Measurements from ENCODE around the gene CPB2.

Gene CPB2

GRCh38 chr13:46051968-46052318 lies 52.9 kb downstream of the CPB2 start:
- no peak for DNase-seq (ENCODE audit: low spot score)

GRCh38 chr13:46050771-46051170 lies 54.1 kb downstream of the CPB2 start:
- no peak for DNase-seq (ENCODE audit: low spot score)
- no peak for TF ChIP-seq CTCF (IDR thresholded peaks at IDR 0.05; ENCODE audit: extremely low read depth, insufficient read depth, missing control alignments)
- in situ Hi-C loops (cut with MboI; ENCODE audit: low pct_unique_long_range_greater_than_20kb, low sequenced_read_pairs, unreplicated experiment) = no loop called here

More at GRCh38 chr13:46051968-46052318, 52.9 kb downstream of the CPB2 start:
- in situ Hi-C loops (cut with MboI; ENCODE audit: low pct_unique_long_range_greater_than_20kb, low sequenced_read_pairs, unreplicated experiment) = no loop called here
- TF ChIP-seq CTCF (IDR thresholded peaks at IDR 0.05; ENCODE audit: extremely low read depth, insufficient read depth, missing control alignments) = no peak

- in situ Hi-C loops (cut with MboI; ENCODE audit: low pct_unique_long_range_greater_than_20kb, low sequenced_read_pairs, unreplicated experiment) = no loop called here
- DNase-seq (ENCODE audit: low spot score) = no peak
- TF ChIP-seq CTCF (IDR thresholded peaks at IDR 0.05; ENCODE audit: extremely low read depth, insufficient read depth, missing control alignments) = no peak
Measured at GRCh38 chr13:46045424-46045823, 59.4 kb downstream of the CPB2 start.

- DNase-seq (ENCODE audit: low spot score) = no peak
- TF ChIP-seq CTCF (IDR thresholded peaks at IDR 0.05; ENCODE audit: extremely low read depth, insufficient read depth, missing control alignments) = no peak
- in situ Hi-C loops (cut with MboI; ENCODE audit: low pct_unique_long_range_greater_than_20kb, low sequenced_read_pairs, unreplicated experiment) = no loop called here
Measured at GRCh38 chr13:46043647-46044046, 61.2 kb downstream of the CPB2 start.

GRCh38 chr13:46041419-46041839 lies 63.4 kb downstream of the CPB2 start:
- no peak for TF ChIP-seq CTCF (IDR thresholded peaks at IDR 0.05; ENCODE audit: extremely low read depth, insufficient read depth, missing control alignments)
- in situ Hi-C loops (cut with MboI; ENCODE audit: low pct_unique_long_range_greater_than_20kb, low sequenced_read_pairs, unreplicated experiment) = no loop called here
- DNase-seq (ENCODE audit: low spot score) = no peak

- no peak for DNase-seq (ENCODE audit: low spot score)
- no peak for TF ChIP-seq CTCF (IDR thresholded peaks at IDR 0.05; ENCODE audit: extremely low read depth, insufficient read depth, missing control alignments)
- in situ Hi-C loops (cut with MboI; ENCODE audit: low pct_unique_long_range_greater_than_20kb, low sequenced_read_pairs, unreplicated experiment) = no loop called here
Measured at GRCh38 chr13:46040763-46041162, 64.1 kb downstream of the CPB2 start.
